Mucosa of rectum (tissue), 2 donors: ENCODE data around the gene ABLIM3.

Experiments used
- H3K27ac ChIP-seq, 2 donors: one replicate each; pipeline ENCODE4 v1.7.0; 2013; ENCODE audit warnings: inconsistent platforms in 2 of 2, low read depth in 2 of 2, low read length in 2 of 2
- H3K27me3 ChIP-seq, 2 donors: one replicate each; pipeline ENCODE4 v1.7.0; 2013; ENCODE audit warnings: low read length in 2 of 2; ENCODE audit not compliant: control insufficient read depth in 2 of 2, insufficient read depth in 2 of 2
- H3K36me3 ChIP-seq, 2 donors: one replicate each; pipeline ENCODE4 v1.7.0; 2013; ENCODE audit warnings: low read length in 2 of 2; ENCODE audit not compliant: control insufficient read depth in 2 of 2, insufficient read depth in 2 of 2
- H3K4me1 ChIP-seq, 2 donors: one replicate each; pipeline ENCODE4 v1.7.0; 2013; ENCODE audit warnings: low read length in 2 of 2, mild to moderate bottlenecking in 1 of 2; ENCODE audit not compliant: control insufficient read depth in 2 of 2, insufficient read depth in 2 of 2
- H3K4me3 ChIP-seq, 2 donors: one replicate each; pipeline ENCODE4 v1.7.0; 2013; ENCODE audit warnings: low read length in 2 of 2
- H3K9ac ChIP-seq, 2 donors: one replicate each; pipeline ENCODE4 v1.7.0; 2013; ENCODE audit warnings: low read length in 2 of 2, low read depth in 1 of 2, mild to moderate bottlenecking in 1 of 2
- H3K9me3 ChIP-seq, 2 donors: one replicate each; pipeline ENCODE4 v1.7.0; 2013; ENCODE audit warnings: low read length in 2 of 2; ENCODE audit not compliant: control insufficient read depth in 2 of 2
- donor health status: healthy.
- donor health status: Normal muscosa, but diverticular disease.

Gene ABLIM3

DNA sequence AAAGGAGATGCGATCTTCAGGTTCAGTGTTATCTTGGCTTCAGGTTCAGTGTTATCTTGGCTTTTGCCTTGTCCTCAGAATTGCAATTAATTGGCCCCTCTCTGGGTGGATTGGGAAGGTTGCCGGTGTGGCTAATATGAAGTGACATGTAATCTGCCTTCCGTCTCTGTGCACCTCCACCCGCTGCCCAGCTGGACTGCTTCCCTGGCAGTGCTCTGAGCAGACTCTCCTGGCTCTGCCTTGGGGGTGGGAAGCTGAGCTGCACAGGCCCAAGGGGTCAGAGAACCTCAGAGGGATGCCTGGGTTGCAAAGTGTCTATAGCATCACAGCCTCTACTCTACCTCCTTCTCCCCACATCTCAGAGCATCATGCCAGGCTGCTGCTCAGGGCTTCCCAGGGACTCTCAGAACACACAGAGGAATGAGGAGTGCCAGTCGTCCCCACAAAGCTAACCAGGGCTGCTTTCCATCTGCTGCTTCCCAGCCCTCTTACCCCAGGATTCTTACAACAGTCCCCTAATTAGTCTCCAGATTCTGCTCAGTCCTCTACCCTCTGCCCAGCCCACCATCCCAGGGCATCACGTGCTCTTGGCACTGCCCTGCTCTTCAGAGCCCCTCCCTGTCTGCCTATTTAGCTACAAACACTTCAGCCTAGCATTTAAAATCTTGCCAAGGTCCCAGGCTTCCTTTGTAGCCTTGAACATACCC lies 76.0 kb downstream of the ABLIM3 start:
- no peak overlapping the region for H3K27ac ChIP-seq
- H3K36me3 ChIP-seq: no peaks in the 10 kb centered on the region
- H3K27me3 ChIP-seq: no peaks in the 10 kb centered on the region
- no peaks in the 10 kb centered on the region for H3K4me1 ChIP-seq
- H3K9ac ChIP-seq: no peak overlapping the region
- no peak overlapping the region for H3K4me3 ChIP-seq
- H3K9me3 ChIP-seq: no peaks in the 10 kb centered on the region

DNA sequence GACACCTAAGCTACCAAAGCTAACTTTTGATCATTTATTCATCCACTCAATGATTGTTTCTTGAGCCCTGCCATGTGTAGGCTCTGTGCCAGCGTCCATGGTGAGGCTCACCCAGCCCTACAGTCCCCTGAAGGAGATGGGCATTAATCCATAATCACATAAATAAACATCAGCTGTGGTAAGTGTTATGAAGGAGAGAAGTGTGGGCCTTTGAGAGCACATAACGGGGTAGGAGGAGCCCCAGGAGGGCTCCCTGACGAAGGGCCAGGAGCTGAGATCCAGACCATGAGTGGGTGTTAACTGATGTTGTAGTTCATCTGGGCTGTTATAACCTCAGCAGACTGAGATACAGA lies 76.5 kb downstream of the ABLIM3 start:
- Histone ChIP-seq H3K27ac (no peak overlapping the region), H3K4me3 (no peak overlapping the region), H3K9ac (no peak overlapping the region), H3K27me3 (no peaks in the 10 kb centered on the region), H3K9me3 (no peaks in the 10 kb centered on the region), H3K36me3 (no peaks in the 10 kb centered on the region), H3K4me1 (no peaks in the 10 kb centered on the region)

DNA sequence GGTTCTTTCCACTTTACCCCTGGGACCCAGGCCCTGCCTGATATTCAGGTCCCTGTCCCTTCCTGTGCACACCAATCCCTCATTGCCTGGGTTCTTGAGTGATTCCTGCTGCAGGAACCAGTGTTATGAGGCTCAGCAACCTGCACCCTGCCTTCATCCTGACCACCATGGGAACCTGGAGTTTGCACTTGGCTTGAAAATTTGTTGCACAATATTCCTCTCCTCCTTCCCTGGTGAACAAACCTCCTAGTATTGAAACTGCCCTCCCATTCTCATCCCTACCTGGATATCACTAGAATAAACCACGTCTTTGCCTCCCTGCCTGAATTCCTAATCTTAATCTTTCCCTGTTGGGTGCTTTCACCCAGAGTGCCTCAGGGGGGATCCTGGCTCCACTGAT lies 78.3 kb downstream of the ABLIM3 start:
- no peaks in the 10 kb centered on the region for H3K4me1 ChIP-seq
- H3K4me3 ChIP-seq: no peak overlapping the region
- no peaks in the 10 kb centered on the region for H3K27me3 ChIP-seq
- H3K27ac ChIP-seq: no peak overlapping the region
- no peaks in the 10 kb centered on the region for H3K36me3 ChIP-seq
- no peaks in the 10 kb centered on the region for H3K9me3 ChIP-seq
- H3K9ac ChIP-seq: no peak overlapping the region

DNA sequence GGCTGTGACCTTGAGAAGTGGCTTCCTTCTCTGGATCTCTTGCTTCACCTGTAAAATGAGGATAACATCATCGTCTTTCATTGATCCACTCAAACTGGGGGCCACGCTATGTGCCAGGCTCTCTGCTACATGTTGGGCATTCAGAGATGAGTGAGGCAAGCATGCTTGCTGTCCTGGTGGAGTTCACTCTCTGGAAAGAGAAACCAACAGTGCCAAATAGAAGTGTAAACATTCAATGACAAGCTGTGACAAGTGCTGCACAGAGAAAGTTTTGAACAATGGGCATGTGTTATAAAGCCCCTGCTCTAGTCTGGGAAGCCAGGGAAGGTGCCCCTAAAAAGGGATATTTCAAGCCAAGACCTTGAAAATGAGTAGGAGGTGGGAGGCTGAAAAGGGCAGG lies 79.5 kb downstream of the ABLIM3 start:
- Histone ChIP-seq H3K36me3 (no peaks in the 10 kb centered on the region), H3K4me1 (no peaks in the 10 kb centered on the region), H3K9ac (no peak overlapping the region), H3K9me3 (no peaks in the 10 kb centered on the region), H3K4me3 (no peak overlapping the region), H3K27ac (no peak overlapping the region), H3K27me3 (no peaks in the 10 kb centered on the region)

DNA sequence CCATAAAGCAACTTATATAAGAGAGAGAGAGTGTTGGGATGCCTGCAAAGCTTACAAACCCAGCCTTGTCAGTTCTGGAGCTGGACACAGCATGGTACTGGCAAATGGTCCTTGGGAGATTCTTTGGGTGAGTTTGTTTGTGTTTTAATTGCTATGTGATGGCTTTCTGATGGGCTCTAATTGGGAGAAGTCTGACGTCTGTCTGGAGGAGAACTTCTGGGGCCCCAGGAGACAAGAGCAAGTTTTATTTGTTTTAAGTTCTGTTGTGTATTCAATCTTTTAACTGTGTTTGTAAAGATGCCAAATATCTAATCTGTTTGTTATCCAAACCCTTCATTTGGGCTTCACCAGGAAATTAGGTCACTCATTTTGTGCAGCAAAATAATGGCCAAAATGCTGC lies 80.0 kb downstream of the ABLIM3 start:
- Histone ChIP-seq H3K4me3 (no peak overlapping the region), H3K4me1 (no peaks in the 10 kb centered on the region), H3K9me3 (no peaks in the 10 kb centered on the region), H3K27me3 (no peaks in the 10 kb centered on the region), H3K9ac (no peak overlapping the region), H3K36me3 (no peaks in the 10 kb centered on the region), H3K27ac (no peak overlapping the region)

DNA sequence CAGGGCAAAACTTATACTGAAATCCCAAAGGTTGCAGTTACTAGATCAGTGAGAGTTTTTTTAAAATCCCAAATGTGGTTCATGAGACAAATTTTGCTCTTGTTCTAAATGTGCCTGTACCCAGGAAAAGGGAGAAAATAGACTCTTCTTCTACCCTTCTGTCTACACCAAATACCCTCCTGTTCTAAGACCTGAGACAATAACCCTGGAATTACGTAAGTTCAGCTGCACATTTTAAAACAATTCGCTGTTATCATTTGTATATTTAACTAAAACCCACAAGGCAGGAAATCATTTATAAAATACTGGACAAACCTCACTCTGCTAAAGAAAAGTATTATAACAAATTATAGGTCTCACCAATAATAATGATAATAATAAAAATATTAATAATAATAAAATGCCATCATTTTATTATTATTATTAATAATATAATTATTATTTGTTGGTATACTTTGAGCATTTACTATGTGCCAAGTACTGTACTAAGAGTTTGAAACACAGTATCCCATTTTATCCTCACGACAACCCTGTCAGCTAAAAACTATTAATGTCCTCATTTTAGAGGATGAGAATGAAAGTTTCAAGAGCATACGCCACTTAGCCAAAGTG lies 80.5 kb downstream of the ABLIM3 start:
- H3K9me3 ChIP-seq: no peaks in the 10 kb centered on the region
- H3K4me1 ChIP-seq: no peaks in the 10 kb centered on the region
- H3K27me3 ChIP-seq: no peaks in the 10 kb centered on the region
- no peak overlapping the region for H3K4me3 ChIP-seq
- H3K36me3 ChIP-seq: no peaks in the 10 kb centered on the region
- H3K27ac ChIP-seq: no peak overlapping the region
- H3K9ac ChIP-seq: no peak overlapping the region

DNA sequence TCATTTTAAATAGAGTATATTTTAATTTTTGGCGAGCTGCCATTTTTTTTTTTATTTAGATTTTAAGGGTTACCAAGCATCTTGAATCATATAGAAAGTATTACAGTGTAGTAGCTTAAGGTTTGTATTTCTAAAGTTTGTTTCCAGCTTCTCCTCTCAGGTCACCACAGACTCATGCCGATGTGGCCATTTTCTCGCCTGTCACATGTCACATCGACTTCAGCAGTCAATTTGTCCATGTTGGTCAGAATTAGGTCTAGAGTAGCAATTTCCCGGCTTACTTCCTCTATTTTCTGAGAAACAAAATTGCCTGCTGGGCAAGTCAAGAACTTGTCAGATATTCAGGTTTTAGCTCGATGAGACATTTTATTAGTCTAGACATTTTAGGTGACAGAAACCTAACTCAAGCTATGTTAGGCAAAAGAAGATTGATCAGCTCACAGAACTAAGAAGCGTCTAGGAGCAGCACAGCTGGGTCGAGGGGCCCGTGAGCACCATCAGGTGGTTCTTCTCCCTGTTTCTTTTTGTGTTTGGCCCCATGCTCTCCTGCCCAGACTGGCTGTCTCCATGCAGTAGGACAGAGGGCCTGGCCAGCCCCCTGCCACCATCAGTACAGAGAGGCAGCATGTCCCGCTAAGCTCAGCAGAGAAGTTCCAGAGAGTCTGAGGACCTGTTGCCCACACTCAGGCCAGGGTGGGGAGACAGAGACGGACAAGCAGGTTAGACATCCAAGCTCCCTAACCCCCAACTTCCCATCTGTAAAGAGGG lies 82.0 kb downstream of the ABLIM3 start:
- no peak overlapping the region for H3K9ac ChIP-seq
- no peaks in the 10 kb centered on the region for H3K9me3 ChIP-seq
- H3K36me3 ChIP-seq: no peaks in the 10 kb centered on the region
- no peaks in the 10 kb centered on the region for H3K27me3 ChIP-seq
- H3K27ac ChIP-seq: no peak overlapping the region
- no peaks in the 10 kb centered on the region for H3K4me1 ChIP-seq
- H3K4me3 ChIP-seq: no peak overlapping the region

DNA sequence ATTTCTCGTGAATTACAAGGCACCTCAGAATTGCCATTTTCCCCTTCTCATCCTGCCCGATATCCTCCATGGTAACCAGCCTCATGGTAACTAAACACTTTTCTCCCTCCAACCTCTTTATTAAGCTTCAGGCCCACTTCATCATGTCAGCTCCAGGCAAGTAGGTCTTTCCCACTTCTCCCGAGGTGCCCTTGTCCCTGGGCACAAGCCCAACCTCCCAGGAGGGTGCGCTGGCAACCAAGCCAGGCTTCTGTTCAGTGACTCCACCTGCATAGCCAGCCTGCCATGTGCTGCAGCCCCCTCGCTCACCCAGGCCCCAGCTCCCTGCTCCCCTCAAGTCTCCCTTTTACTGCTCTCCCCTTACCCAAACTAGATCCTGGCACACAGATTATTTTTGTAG lies 83.0 kb downstream of the ABLIM3 start:
- H3K27me3 ChIP-seq: no peaks in the 10 kb centered on the region
- no peak overlapping the region for H3K4me3 ChIP-seq
- H3K9me3 ChIP-seq: no peaks in the 10 kb centered on the region
- no peaks in the 10 kb centered on the region for H3K4me1 ChIP-seq
- no peaks in the 10 kb centered on the region for H3K36me3 ChIP-seq
- H3K9ac ChIP-seq: no peak overlapping the region
- H3K27ac ChIP-seq: no peak overlapping the region

DNA sequence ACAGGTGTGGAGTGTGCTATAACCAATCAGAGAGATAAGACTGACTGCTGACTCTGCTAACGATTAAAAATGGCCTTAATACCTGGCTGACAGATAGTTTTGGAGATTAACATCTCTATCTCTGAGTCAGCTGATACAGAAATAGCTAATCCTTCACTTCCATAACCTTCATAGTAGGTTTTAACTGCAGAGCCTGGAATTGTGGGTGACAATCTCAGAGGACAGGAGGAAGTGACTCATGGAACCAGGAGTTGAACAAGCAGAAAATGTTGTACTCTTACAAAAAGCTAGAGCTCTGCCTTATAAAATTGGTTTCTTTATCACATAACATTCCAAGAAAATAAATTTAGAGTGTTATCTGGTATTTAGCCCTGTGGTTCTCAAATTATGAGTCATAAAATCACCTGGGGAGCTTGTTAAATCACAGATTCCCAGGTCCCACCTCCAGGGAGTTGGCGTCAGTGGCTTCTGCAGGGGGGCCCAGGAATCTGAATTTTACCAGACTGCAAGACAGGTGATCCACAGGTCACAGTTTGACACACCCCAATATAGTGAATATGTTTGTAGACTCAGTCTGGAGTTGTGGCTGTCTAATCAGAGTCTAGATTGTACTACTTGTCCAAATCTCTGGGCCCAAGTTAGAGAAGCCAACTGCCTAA lies 86.0 kb downstream of the ABLIM3 start:
- H3K4me1 ChIP-seq: no peaks in the 10 kb centered on the region
- no peaks in the 10 kb centered on the region for H3K27me3 ChIP-seq
- no peaks in the 10 kb centered on the region for H3K9me3 ChIP-seq
- no peaks in the 10 kb centered on the region for H3K36me3 ChIP-seq
- no peak overlapping the region for H3K9ac ChIP-seq
- H3K27ac ChIP-seq: no peak overlapping the region
- H3K4me3 ChIP-seq: no peak overlapping the region
